ENCODE measurements around the gene TSPYL2.

- TF ChIP-seq, protein P1, sequence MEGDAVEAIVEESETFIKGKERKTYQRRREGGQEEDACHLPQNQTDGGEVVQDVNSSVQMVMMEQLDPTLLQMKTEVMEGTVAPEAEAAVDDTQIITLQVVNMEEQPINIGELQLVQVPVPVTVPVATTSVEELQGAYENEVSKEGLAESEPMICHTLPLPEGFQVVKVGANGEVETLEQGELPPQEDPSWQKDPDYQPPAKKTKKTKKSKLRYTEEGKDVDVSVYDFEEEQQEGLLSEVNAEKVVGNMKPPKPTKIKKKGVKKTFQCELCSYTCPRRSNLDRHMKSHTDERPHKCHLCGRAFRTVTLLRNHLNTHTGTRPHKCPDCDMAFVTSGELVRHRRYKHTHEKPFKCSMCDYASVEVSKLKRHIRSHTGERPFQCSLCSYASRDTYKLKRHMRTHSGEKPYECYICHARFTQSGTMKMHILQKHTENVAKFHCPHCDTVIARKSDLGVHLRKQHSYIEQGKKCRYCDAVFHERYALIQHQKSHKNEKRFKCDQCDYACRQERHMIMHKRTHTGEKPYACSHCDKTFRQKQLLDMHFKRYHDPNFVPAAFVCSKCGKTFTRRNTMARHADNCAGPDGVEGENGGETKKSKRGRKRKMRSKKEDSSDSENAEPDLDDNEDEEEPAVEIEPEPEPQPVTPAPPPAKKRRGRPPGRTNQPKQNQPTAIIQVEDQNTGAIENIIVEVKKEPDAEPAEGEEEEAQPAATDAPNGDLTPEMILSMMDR (IDR thresholded peaks at IDR 0.05; ENCODE audit: insufficient read depth, low read depth, low read length) = no peak
- no peak for TF ChIP-seq EZH2 (IDR thresholded peaks at IDR 0.05; ENCODE audit: insufficient read depth, low read length)
These were observed 12.4 kb downstream of the TSPYL2 start for GRCh38 chrX:53094582-53094905.

Measured in astrocyte (in vitro differentiated cells and primary cell).